ENCODE data around the gene WBP4. TPM values are rescaled to one million over a fixed set of nuclear protein-coding genes. Genes with fewer than 3 reads are reported as not detected.

WBP4 gene
- total RNA-seq, 1 experiment from 2014 or later: 7.2 TPM

GRCh38 chr13:41075034-41075433 lies 13.7 kb downstream of the WBP4 start:
- H3K4me1 ChIP-seq (ENCODE audit: insufficient read depth, low read length): no peaks in the 10 kb centered on the region
- H2BK120ac ChIP-seq (ENCODE audit: low read depth, low read length, poor library complexity, severe bottlenecking): no peak overlapping the region
- H3K4me2 ChIP-seq (ENCODE audit: insufficient read depth, insufficient read length, low read length): no peak overlapping the region
- no peak overlapping the region for H2BK15ac ChIP-seq (ENCODE audit: low read depth, low read length)
- no peak overlapping the region for H2BK12ac ChIP-seq (ENCODE audit: insufficient read length, low read depth, low read length)
- H3K27ac Mint-ChIP-seq: no peak overlapping the region
- no peak overlapping the region for H3K4me3 Mint-ChIP-seq
- no peaks in the 10 kb centered on the region for H3K4me1 Mint-ChIP-seq
- H3T11ph ChIP-seq (ENCODE audit: low read length): no peak overlapping the region
- no peak overlapping the region for H4K5ac ChIP-seq (ENCODE audit: insufficient read length, low read depth, low read length)
- no peaks in the 10 kb centered on the region for H4K20me1 ChIP-seq (ENCODE audit: control insufficient read depth, insufficient read depth, insufficient read length)
- H2BK5ac ChIP-seq (ENCODE audit: insufficient read length, low read length): no peak overlapping the region
- no CpG with 5 or more reads among the region's 1 CpG for WGBS (ENCODE audit: extremely low coverage, insufficient read length, low lambda C conversion rate)
- no peak for DNase-seq
- H3K79me1 ChIP-seq (ENCODE audit: insufficient read depth, low read depth, low read length, poor library complexity, severe bottlenecking): no peaks in the 10 kb centered on the region
- H3K23me2 ChIP-seq (ENCODE audit: insufficient read length, low read depth, low read length, poor library complexity, severe bottlenecking): no peaks in the 10 kb centered on the region
- H3K27me3 Mint-ChIP-seq (ENCODE audit: low read depth): no peaks in the 10 kb centered on the region
- peaks cover 0 to 14% of the 10 kb centered on the region in 2 experiments; a peak in 1 of 5 replicates for H3K9me3 Mint-ChIP-seq
- peaks cover 37 to 77% (median 66%) of the 10 kb centered on the region in 3 experiments for H3K36me3 Mint-ChIP-seq (ENCODE audit: insufficient read depth in 1 of 3, low read depth in 3 of 3)
- no peak overlapping the region for H3K14ac ChIP-seq (ENCODE audit: insufficient read depth, low read length)
- H2BK20ac ChIP-seq (ENCODE audit: low read depth, low read length, poor library complexity, severe bottlenecking): no peak overlapping the region
- H3K18ac ChIP-seq (ENCODE audit: insufficient read length, low read depth, low read length): no peak overlapping the region
- no peak overlapping the region for H3K23ac ChIP-seq (ENCODE audit: insufficient read length, low read depth, low read length)
- no peaks in the 10 kb centered on the region for H3K27me3 ChIP-seq (ENCODE audit: insufficient read depth, low read length)
- TF ChIP-seq CTCF (conservative IDR thresholded peaks at IDR 0.05): peak; percentile 79
- no peak overlapping the region for H3K27ac ChIP-seq (ENCODE audit: insufficient read length, low read depth, low read length)
- no peak overlapping the region for H4K91ac ChIP-seq (ENCODE audit: insufficient read length, low read depth, low read length)
- no peaks in the 10 kb centered on the region for H3K9me3 ChIP-seq (ENCODE audit: control insufficient read depth, low read depth, low read length)
- H3K79me2 ChIP-seq (ENCODE audit: insufficient read depth, low read length): no peaks in the 10 kb centered on the region
- no peak overlapping the region for H3K4ac ChIP-seq (ENCODE audit: low read depth, low read length)
- no peak overlapping the region for H2AK5ac ChIP-seq (ENCODE audit: insufficient read length, low read length)
- no peak overlapping the region for H2AFZ ChIP-seq (ENCODE audit: low read length)
- H3K9ac ChIP-seq (ENCODE audit: extremely low read depth, insufficient read length, low read length): no peak overlapping the region
- H4K8ac ChIP-seq (replicated peaks; ENCODE audit: insufficient read length, low read depth, low read length): no peak overlapping the region
- H3K56ac ChIP-seq (ENCODE audit: insufficient read length, low read depth, low read length): no peak overlapping the region
